H1 (cell line): ENCODE results near the gene KDM2A. TPM values are rescaled to one million over a fixed set of nuclear protein-coding genes. Genes with fewer than 3 reads are reported as not detected.

Experiments used
- BRCA1 ChIP-seq: IDR thresholded peaks from 2 replicates; pipeline ENCODE4 v1.6.1; 2012; ENCODE audit warnings: low read depth, low read length, improper control_type of control experiment
- CHD7 ChIP-seq: fragments of 300-600 bp; sonication (generic); IDR thresholded peaks from 2 replicates; pipeline ENCODE4 v1.7.1; 2012; ENCODE audit warnings: low read length, moderate library complexity, mild to moderate bottlenecking, inconsistent platforms; ENCODE audit not compliant: insufficient replicate concordance
- EGR1 ChIP-seq: IDR thresholded peaks from 2 replicates; pipeline ENCODE4 v1.6.1; 2011; ENCODE audit warnings: low read depth, low read length, borderline replicate concordance
- NANOG ChIP-seq: IDR thresholded peaks from 2 replicates; pipeline ENCODE4 v1.6.1; 2011; ENCODE audit warnings: low read length, low read depth, mild to moderate bottlenecking, inconsistent platforms; ENCODE audit not compliant: insufficient read depth, poor library complexity, severe bottlenecking
- POLR2A ChIP-seq, 2 experiments: IDR thresholded peaks; 1 replicate in 1 of 2; 2 replicates in 1 of 2; pipeline ENCODE4 v1.6.1; 2011; ENCODE audit warnings: low read depth in 2 of 2, low read length in 2 of 2, mild to moderate bottlenecking in 2 of 2; ENCODE audit errors: control extremely low read depth in 1 of 2
- SP1 ChIP-seq: IDR thresholded peaks from 2 replicates; pipeline ENCODE4 v1.6.1; 2011; ENCODE audit warnings: low read depth, low read length
- ZNF274 ChIP-seq: IDR thresholded peaks from 2 replicates; pipeline ENCODE4 v1.7.0; 2012; ENCODE audit warnings: low read length, borderline replicate concordance; ENCODE audit errors: extremely low read depth
- polyA plus RNA-seq, 7 experiments: library from polyadenylated mRNA; depleted of rRNA in 3 of 7; stranded (reverse) in 5 of 7; unstranded in 2 of 7; fragments of >200 nt in 5 of 7; fragments of 200-250 nt in 2 of 7; gene quantifications; 1 replicate in 5 of 7; 2 replicates in 1 of 7; 4 replicates in 1 of 7; pipeline versions ENCODE4 v1.2.1 to v1.2.3, GENCODE V29; 2011 to 2013; ENCODE audit warnings: missing spikeins in 2 of 7, mixed read lengths in 2 of 7
- total RNA-seq: library from RNA; stranded (reverse); fragmentation: NEBNext Ultra II Directional; extraction: Animal tissue kit (Norgen Biotek cat#: 25700); gene quantifications from 2 replicates; pipeline ENCODE4 v1.2.1, GENCODE V29; 2021
- TF ChIP-seq, protein P1 (sequence below), 3 experiments: IDR thresholded peaks; 1 replicate in 2 of 3; 2 replicates in 1 of 3; pipeline versions ENCODE4 v1.5.1 to v1.6.1; 2011; ENCODE audit warnings: low read length in 3 of 3, mild to moderate bottlenecking in 3 of 3, inconsistent platforms in 2 of 3, low read depth in 1 of 3, moderate library complexity in 1 of 3; ENCODE audit not compliant: insufficient read depth in 1 of 3; ENCODE audit errors: control extremely low read depth in 1 of 3

KDM2A gene
- total and polyA plus RNA-seq, 2 of the 8 experiments (the other 6 are each of a cell fraction or from before 2014, with no cell fraction given): 55.4 to 66.2 TPM

DNA sequence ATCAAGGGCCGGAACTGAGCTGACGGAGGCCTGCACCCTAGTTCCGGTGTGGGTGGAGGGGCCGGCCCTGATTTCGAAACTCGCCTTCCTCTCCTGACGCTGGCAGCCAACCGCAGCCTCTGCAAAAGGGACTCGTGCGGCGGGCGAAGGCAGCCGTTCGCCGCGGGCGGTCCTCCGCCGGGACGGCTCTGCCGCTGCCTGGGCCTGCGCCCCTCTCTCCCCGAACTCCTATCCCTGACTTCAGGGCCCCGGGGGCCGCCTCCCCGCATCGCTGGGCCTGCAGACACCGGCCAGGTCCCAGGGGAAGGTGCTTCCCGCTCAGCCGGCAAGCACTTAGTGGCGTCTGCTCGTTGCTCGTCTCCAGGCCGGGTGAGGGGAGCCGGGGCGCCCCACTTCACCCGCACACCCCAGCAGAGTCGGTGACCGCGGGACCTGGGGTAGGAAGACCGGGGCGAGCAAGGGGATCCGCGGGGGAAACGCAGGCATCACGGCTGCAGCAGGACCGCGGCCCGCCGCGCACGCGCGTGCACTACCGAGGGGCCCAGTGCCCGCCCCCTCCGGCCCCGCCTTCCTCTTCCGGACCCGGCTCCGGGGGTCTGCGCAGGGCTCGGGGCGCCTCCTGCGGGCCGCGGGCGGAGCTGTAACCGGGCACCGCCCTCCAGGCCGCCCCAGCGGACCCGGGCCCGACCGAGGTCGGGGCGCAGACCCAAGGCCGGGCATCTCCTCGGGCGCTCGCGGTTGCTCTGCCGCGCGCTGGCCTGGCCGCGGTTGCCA is 169.6 kb downstream of the KDM2A start (continued):
- TF ChIP-seq CHD7 (no peak), EGR1 (no peak), NANOG (no peak), BRCA1 (no peak), POLR2A (IDR thresholded peaks at IDR 0.05; ENCODE audit: control extremely low read depth in 1 of 2, low read depth in 2 of 2, low read length in 2 of 2) (peak in 1 of 2 experiments; percentile 61; a peak in 1 of 3 replicates), SP1 (no peak), ZNF274 (no peak)
- TF ChIP-seq, protein P1, sequence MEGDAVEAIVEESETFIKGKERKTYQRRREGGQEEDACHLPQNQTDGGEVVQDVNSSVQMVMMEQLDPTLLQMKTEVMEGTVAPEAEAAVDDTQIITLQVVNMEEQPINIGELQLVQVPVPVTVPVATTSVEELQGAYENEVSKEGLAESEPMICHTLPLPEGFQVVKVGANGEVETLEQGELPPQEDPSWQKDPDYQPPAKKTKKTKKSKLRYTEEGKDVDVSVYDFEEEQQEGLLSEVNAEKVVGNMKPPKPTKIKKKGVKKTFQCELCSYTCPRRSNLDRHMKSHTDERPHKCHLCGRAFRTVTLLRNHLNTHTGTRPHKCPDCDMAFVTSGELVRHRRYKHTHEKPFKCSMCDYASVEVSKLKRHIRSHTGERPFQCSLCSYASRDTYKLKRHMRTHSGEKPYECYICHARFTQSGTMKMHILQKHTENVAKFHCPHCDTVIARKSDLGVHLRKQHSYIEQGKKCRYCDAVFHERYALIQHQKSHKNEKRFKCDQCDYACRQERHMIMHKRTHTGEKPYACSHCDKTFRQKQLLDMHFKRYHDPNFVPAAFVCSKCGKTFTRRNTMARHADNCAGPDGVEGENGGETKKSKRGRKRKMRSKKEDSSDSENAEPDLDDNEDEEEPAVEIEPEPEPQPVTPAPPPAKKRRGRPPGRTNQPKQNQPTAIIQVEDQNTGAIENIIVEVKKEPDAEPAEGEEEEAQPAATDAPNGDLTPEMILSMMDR (IDR thresholded peaks at IDR 0.05; ENCODE audit: control extremely low read depth in 1 of 3, insufficient read depth in 1 of 3, low read depth in 1 of 3, low read length in 3 of 3): peak in 2 of 3 experiments; percentile 52 to 79; a peak in 3 of 4 replicates
